Measurements from ENCODE around the gene TBC1D9. TPM values are rescaled to one million over a fixed set of nuclear protein-coding genes. Genes with fewer than 3 reads are reported as not detected.

The TBC1D9 gene
- total RNA-seq, 4 donors from 2014 or later, result 13.3 to 17.5 (median 15.2) TPM

DNA sequence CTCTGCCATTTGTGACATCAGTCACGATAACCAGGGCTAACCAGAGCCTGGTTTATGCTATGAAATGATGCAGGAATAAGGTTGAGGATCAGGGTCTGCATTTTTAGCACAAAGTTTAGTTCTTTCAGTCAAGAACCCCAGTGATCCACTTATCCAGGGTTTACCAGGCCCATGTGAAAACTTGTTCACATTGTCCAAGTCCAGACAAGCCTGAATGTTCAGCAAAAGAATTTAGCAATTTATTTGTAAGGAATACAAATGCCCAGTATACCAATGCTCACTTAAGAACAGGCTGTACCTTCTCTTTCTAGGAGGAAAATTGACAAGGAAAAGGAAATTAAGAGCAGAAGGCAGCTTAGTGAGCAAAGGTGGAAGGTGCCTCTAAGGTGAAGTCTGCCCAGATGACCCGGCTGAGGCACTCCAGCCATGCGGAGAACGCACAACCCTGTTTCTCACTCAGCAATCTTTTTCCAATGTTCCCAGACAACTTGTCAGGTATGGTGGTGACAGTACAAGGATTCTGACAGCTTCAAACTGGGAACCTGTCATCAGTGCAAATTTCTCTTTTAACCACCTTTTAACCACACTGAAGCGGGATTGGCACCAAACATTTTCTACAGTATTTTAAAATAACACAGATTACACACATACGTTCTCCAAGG lies 54.0 kb downstream of the TBC1D9 start:
- no peaks in the 10 kb centered on the region for H3K9me3 ChIP-seq
- intact Hi-C loops (cut with DNase I), result no loop called here
- no peak for TF ChIP-seq POLR2A (IDR thresholded peaks at IDR 0.05)
- TF ChIP-seq, protein P1, sequence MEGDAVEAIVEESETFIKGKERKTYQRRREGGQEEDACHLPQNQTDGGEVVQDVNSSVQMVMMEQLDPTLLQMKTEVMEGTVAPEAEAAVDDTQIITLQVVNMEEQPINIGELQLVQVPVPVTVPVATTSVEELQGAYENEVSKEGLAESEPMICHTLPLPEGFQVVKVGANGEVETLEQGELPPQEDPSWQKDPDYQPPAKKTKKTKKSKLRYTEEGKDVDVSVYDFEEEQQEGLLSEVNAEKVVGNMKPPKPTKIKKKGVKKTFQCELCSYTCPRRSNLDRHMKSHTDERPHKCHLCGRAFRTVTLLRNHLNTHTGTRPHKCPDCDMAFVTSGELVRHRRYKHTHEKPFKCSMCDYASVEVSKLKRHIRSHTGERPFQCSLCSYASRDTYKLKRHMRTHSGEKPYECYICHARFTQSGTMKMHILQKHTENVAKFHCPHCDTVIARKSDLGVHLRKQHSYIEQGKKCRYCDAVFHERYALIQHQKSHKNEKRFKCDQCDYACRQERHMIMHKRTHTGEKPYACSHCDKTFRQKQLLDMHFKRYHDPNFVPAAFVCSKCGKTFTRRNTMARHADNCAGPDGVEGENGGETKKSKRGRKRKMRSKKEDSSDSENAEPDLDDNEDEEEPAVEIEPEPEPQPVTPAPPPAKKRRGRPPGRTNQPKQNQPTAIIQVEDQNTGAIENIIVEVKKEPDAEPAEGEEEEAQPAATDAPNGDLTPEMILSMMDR (IDR thresholded peaks at IDR 0.05), result no peak
- no peak overlapping the region for H3K27ac ChIP-seq
- DNase-seq, result no peak
- H3K4me1 ChIP-seq, result peaks cover 0 to 6% of the 10 kb centered on the region in 2 donors
- H3K36me3 ChIP-seq, result no peaks in the 10 kb centered on the region
- no peak overlapping the region for H3K4me3 ChIP-seq (replicated peaks in 1 of 3)
- WGBS, 2 donors, result 90 to 94% methylated on average over 6 of the region's 6 CpGs
- H3K27me3 ChIP-seq, result no peaks in the 10 kb centered on the region

DNA sequence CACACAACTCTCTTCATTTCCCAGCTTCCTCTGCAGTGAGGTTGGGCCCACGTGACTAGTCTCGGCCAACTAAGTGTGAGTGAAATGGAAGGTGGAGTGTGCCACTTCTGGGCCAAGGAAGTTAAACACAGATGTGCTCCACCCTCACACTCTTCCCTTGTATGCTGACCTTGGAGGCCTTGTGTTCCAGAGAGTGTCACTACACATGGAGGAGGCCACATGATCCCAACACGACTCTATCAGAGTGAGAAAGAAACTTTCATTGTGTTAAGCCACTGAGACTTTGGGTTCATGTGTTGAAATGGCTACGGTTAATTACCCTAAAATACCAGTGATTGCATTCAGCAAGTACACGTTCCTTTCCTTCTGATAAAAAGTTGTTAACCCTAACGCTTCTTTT lies 55.1 kb downstream of the TBC1D9 start:
- peaks cover 0 to 5% of the 10 kb centered on the region in 2 donors for H3K4me1 ChIP-seq
- no peak for TF ChIP-seq POLR2A (IDR thresholded peaks at IDR 0.05)
- TF ChIP-seq, protein P1 (IDR thresholded peaks at IDR 0.05), result no peak
- H3K27ac ChIP-seq, result no peak overlapping the region
- WGBS, 2 donors, result 92 to 96% methylated on average over 6 of the region's 6 CpGs
- DNase-seq, result no peak
- intact Hi-C loops (cut with DNase I), result no loop called here
- H3K36me3 ChIP-seq, result no peaks in the 10 kb centered on the region
- no peak overlapping the region for H3K4me3 ChIP-seq (replicated peaks in 1 of 3)
- no peaks in the 10 kb centered on the region for H3K27me3 ChIP-seq
- no peaks in the 10 kb centered on the region for H3K9me3 ChIP-seq

DNA sequence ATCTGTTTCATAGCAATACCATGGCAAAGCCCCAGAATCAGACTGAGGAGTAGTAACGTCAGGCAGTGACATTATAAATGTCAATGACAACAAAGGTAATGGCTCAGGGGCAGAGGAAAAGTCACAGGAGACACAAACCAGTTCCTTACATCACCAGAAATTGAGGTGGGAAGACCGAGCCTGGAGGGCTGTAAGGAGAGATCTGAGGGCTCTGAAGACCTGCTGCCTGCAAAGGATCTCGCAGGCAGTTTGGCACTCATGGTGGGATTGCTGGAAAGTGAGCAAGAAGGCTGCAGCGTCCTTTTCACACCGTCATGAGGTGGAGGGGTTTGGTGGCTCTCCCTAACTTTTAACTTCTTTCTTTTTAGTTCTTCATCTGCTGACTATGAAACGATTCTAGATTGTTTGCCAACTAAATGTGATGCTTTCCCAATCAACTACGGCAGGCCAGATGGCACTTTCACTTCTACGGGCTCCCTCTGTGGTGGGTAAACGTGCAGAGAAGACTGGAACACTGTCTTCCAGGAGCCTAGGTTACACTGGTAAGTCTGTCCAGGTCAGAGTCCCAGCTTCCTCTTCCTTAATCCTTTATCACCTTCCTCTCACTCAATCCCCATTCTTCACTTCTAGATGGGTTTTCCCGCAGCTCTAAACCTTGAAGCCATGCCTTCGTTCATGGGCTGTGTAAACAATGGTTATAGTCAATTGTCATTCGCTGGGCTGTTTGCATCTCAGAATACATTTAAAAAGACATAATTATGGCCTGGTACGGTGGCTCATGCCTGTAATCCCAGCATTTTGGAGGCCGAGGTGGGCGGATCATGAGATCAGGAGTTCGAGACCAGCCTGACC lies 58.2 kb downstream of the TBC1D9 start:
- TF ChIP-seq, protein P1 (IDR thresholded peaks at IDR 0.05), result no peak
- no peak for TF ChIP-seq POLR2A (IDR thresholded peaks at IDR 0.05)
- Histone ChIP-seq H3K27ac (no peak overlapping the region), H3K36me3 (no peaks in the 10 kb centered on the region), H3K4me1 (no peaks in the 10 kb centered on the region), H3K27me3 (no peaks in the 10 kb centered on the region), H3K9me3 (no peaks in the 10 kb centered on the region), H3K4me3 (replicated peaks in 1 of 3) (no peak overlapping the region)
- 82 to 89% methylated on average over 16 of the region's 16 CpGs for WGBS, 2 donors
- no peak for DNase-seq
- intact Hi-C loops (cut with DNase I), result no loop called here

DNA sequence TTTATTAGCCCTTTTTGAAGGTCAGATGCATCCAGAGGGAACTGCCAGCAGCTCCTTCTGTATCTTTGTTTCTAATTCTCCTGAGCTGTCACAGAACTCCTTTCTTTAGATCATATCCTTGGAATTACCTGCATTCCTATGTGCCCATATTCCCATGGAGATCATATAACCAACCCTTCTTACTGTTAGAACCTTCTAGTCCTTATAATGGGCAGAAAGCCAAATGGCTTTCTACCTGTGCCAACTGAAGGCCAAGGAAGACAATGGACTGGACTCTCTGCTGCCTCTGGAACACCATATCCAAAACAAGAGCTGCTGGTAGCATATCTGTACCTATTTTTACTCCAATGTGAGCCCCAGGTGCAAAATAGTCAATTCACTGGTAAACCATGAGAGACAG lies 60.7 kb downstream of the TBC1D9 start:
- no peak for TF ChIP-seq POLR2A (IDR thresholded peaks at IDR 0.05)
- TF ChIP-seq, protein P1 (IDR thresholded peaks at IDR 0.05), result no peak
- Histone ChIP-seq H3K4me1 (peaks cover 5 to 14% of the 10 kb centered on the region in 2 donors), H3K36me3 (no peaks in the 10 kb centered on the region), H3K27me3 (no peaks in the 10 kb centered on the region), H3K27ac (no peak overlapping the region), H3K4me3 (replicated peaks in 1 of 3) (no peak overlapping the region), H3K9me3 (no peaks in the 10 kb centered on the region)
- DNase-seq, result no peak
- intact Hi-C loops (cut with DNase I), result no loop called here

DNA sequence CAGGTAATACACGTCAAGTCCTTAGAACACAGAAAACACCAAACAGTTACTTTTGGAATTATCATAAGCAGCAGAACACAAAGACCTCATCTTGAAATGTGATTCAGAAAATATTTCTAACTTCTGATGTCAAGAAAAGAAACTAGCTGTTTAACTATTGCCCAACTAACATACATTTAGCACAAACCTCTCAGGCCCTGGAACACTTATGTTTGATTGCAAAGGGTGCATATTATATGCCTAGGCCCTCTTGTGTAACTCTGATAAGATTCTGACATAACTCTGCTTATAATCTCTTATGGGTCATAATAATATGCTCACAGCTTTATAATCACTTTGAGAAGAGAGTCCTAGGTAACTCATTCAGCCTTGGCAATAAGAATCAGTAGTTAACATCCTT lies 62.6 kb downstream of the TBC1D9 start:
- no peak overlapping the region for H3K4me3 ChIP-seq (replicated peaks in 1 of 3)
- 88 to 92% methylated on average over 1 of the region's 1 CpG for WGBS, 2 donors
- H3K36me3 ChIP-seq, result no peaks in the 10 kb centered on the region
- H3K9me3 ChIP-seq, result no peaks in the 10 kb centered on the region
- no peak for TF ChIP-seq POLR2A (IDR thresholded peaks at IDR 0.05)
- TF ChIP-seq, protein P1 (IDR thresholded peaks at IDR 0.05), result no peak
- H3K27ac ChIP-seq, result no peak overlapping the region
- DNase-seq, result no peak
- no peaks in the 10 kb centered on the region for H3K27me3 ChIP-seq
- peaks cover 5 to 14% of the 10 kb centered on the region in 2 donors for H3K4me1 ChIP-seq
- intact Hi-C loops (cut with DNase I), result no loop called here
